H1 (cell line): ENCODE measurements around the gene GRIK1. TPM values are rescaled to one million over a fixed set of nuclear protein-coding genes. Genes with fewer than 3 reads are reported as not detected.

Experiments used
- CTCF ChIA-PET: fragments of 300-600 bp; sonication (Branson Sonifier 250); formaldehyde crosslinking; loops from one replicate; lab custom pipeline; 2021; ENCODE audit not compliant: partially characterized antibody; lab: Charles Lee
- POLR2A ChIA-PET: fragments of 300-600 bp; sonication (Branson Sonifier 250); formaldehyde crosslinking; loops from one replicate; lab custom pipeline; 2021; ENCODE audit warnings: inconsistent platforms; ENCODE audit not compliant: partially characterized antibody; lab: Charles Lee
- DNase-seq, 2 experiments: peaks; one replicate each; pipeline versions ENCODE4 v3.0.0 to v3.0.0-alpha.2; 2010 to 2022; ENCODE audit warnings: low spot score in 2 of 2, low read depth in 1 of 2, mixed read lengths in 1 of 2
- FAIRE-seq: peaks from 2 replicates; lab custom pipeline; 2011; peaks lifted over from hg19 to GRCh38; lab: Jason Lieb, UNC
- H2AFZ ChIP-seq: 2 replicates; pipeline ENCODE4 v1.8.1; 2012; ENCODE audit warnings: low read length, inconsistent platforms
- H2AK5ac ChIP-seq: 2 replicates; pipeline ENCODE4 v1.6.1; 2013; ENCODE audit warnings: low read depth, low read length
- H2BK120ac ChIP-seq: replicated peaks from 2 replicates; pipeline ENCODE3; 2013; ENCODE audit warnings: low read depth, low read length, inconsistent platforms
- H2BK12ac ChIP-seq: 2 replicates; pipeline ENCODE4 v1.6.1; 2013; ENCODE audit warnings: low read depth, low read length
- H2BK15ac ChIP-seq: 2 replicates; pipeline ENCODE4 v1.6.1; 2013; ENCODE audit warnings: low read length
- H2BK20ac ChIP-seq: 2 replicates; pipeline ENCODE4 v1.6.1; 2013; ENCODE audit warnings: low read length
- H2BK5ac ChIP-seq: 2 replicates; pipeline ENCODE4 v1.6.1; 2013; ENCODE audit warnings: low read depth, low read length
- H3K14ac ChIP-seq: 2 replicates; pipeline ENCODE4 v1.6.1; 2013; ENCODE audit warnings: inconsistent platforms; ENCODE audit not compliant: insufficient read length
- H3K18ac ChIP-seq: 2 replicates; pipeline ENCODE4 v1.6.1; 2013; ENCODE audit warnings: low read length; ENCODE audit errors: extremely low read depth
- H3K23ac ChIP-seq: 2 replicates; pipeline ENCODE4 v1.6.1; 2013; ENCODE audit warnings: inconsistent platforms; ENCODE audit not compliant: insufficient read length
- H3K23me2 ChIP-seq: 2 replicates; pipeline ENCODE4 v1.6.1; 2013; ENCODE audit warnings: low read depth, low read length
- H3K27ac ChIP-seq: 2 replicates; pipeline ENCODE4 v1.6.1; 2011; ENCODE audit warnings: low read depth, low read length, inconsistent platforms
- H3K27me3 ChIP-seq, 4 experiments: replicated peaks in 1 of 4; 1 replicate in 1 of 4; 2 replicates in 3 of 4; pipeline versions ENCODE4 v1.6.1 to v1.8.1; 2011 to 2013; ENCODE audit warnings: low read length in 3 of 4, mild to moderate bottlenecking in 3 of 4, inconsistent platforms in 2 of 4, mixed read lengths in 2 of 4, moderate library complexity in 1 of 4; ENCODE audit not compliant: control insufficient read depth in 3 of 4, insufficient read depth in 3 of 4; ENCODE audit errors: extremely low read depth in 1 of 4
- H3K36me3 ChIP-seq, 4 experiments: 2 replicates each; pipeline versions ENCODE4 v1.6.1 to v1.8.1; 2011 to 2013; ENCODE audit warnings: mild to moderate bottlenecking in 4 of 4, low read length in 3 of 4, moderate library complexity in 2 of 4, control low read depth in 1 of 4, inconsistent platforms in 1 of 4; ENCODE audit not compliant: insufficient read depth in 4 of 4, control insufficient read depth in 2 of 4
- H3K4ac ChIP-seq: replicated peaks from 2 replicates; pipeline ENCODE3; 2013; ENCODE audit warnings: low read length, low read depth, mixed read lengths, inconsistent platforms; ENCODE audit not compliant: insufficient read length
- H3K4me1 ChIP-seq, 4 experiments: replicated peaks in 1 of 4; 1 replicate in 1 of 4; 2 replicates in 3 of 4; pipeline versions ENCODE4 v1.6.1 to v1.8.1; 2011 to 2013; ENCODE audit warnings: low read length in 3 of 4, inconsistent platforms in 2 of 4, mixed read lengths in 1 of 4; ENCODE audit not compliant: insufficient read depth in 4 of 4, control insufficient read depth in 3 of 4
- H3K4me2 ChIP-seq, 2 experiments: 2 replicates each; pipeline versions ENCODE4 v1.6.1 to v1.8.1; 2011 to 2013; ENCODE audit warnings: low read depth in 2 of 2, low read length in 2 of 2, control low read depth in 1 of 2, inconsistent platforms in 1 of 2, mild to moderate bottlenecking in 1 of 2; ENCODE audit not compliant: insufficient read depth in 1 of 2
- H3K4me3 ChIP-seq, 4 experiments: fragments of 200-600, 300-600 bp in 1 of 4; sonication (generic), shearing (Covaris generic), sonication (Bioruptor Twin) in 1 of 4; 2 replicates each; pipeline versions ENCODE4 v1.5.1 to v1.8.1; 2011 to 2016; ENCODE audit warnings: low read length in 4 of 4, low read depth in 3 of 4, control low read depth in 2 of 4, inconsistent platforms in 2 of 4, mild to moderate bottlenecking in 2 of 4, mixed read lengths in 1 of 4, moderate library complexity in 1 of 4; ENCODE audit not compliant: insufficient read depth in 2 of 4; ENCODE audit errors: extremely low read depth in 1 of 4
- H3K56ac ChIP-seq: replicated peaks from 2 replicates; pipeline ENCODE3; 2013; ENCODE audit warnings: low read depth, mild to moderate bottlenecking, mixed read lengths, low read length, inconsistent platforms; ENCODE audit not compliant: insufficient read length
- H3K79me1 ChIP-seq: 2 replicates; pipeline ENCODE4 v1.6.1; 2013; ENCODE audit warnings: low read depth, low read length, control low read depth
- H3K79me2 ChIP-seq, 2 experiments: 2 replicates each; pipeline versions ENCODE4 v1.6.1 to v1.8.1; 2012 to 2013; ENCODE audit warnings: low read length in 2 of 2, mild to moderate bottlenecking in 2 of 2, inconsistent platforms in 1 of 2; ENCODE audit not compliant: insufficient read depth in 2 of 2, control insufficient read depth in 1 of 2
- H3K9ac ChIP-seq, 4 experiments: replicated peaks in 1 of 4; 1 replicate in 1 of 4; 2 replicates in 3 of 4; pipeline versions ENCODE4 v1.6.1 to v1.8.1; 2011 to 2013; ENCODE audit warnings: low read depth in 3 of 4, low read length in 3 of 4, control low read depth in 2 of 4, mild to moderate bottlenecking in 2 of 4, moderate library complexity in 2 of 4, inconsistent platforms in 1 of 4; ENCODE audit errors: extremely low read depth in 1 of 4
- H3K9me3 ChIP-seq, 2 experiments: 2 replicates each; pipeline versions ENCODE4 v1.6.1 to v1.8.1; 2012 to 2013; ENCODE audit warnings: mild to moderate bottlenecking in 2 of 2, moderate library complexity in 2 of 2, control low read depth in 1 of 2, inconsistent platforms in 1 of 2, low read depth in 1 of 2, low read length in 1 of 2, mixed read lengths in 1 of 2; ENCODE audit not compliant: insufficient read depth in 2 of 2
- H4K20me1 ChIP-seq, 2 experiments: replicated peaks in 1 of 2; 2 replicates each; pipeline versions ENCODE3 to v1.8.1; 2011 to 2013; ENCODE audit warnings: inconsistent platforms in 2 of 2, low read length in 2 of 2, mild to moderate bottlenecking in 1 of 2; ENCODE audit not compliant: insufficient read depth in 2 of 2, control insufficient read depth in 1 of 2
- H4K5ac ChIP-seq: 2 replicates; pipeline ENCODE4 v1.6.1; 2013; ENCODE audit warnings: low read length, low read depth, mixed read lengths, inconsistent platforms; ENCODE audit not compliant: insufficient read length
- H4K8ac ChIP-seq: 2 replicates; pipeline ENCODE4 v1.8.0; 2013; ENCODE audit warnings: mild to moderate bottlenecking, moderate library complexity, low read length, inconsistent platforms; ENCODE audit not compliant: insufficient read depth; ENCODE audit errors: extremely low read depth
- H4K91ac ChIP-seq: replicated peaks from 2 replicates; pipeline ENCODE3; 2013; ENCODE audit warnings: low read length, mixed read lengths, inconsistent platforms; ENCODE audit not compliant: insufficient read length
- BCL11A ChIP-seq, 2 experiments: IDR thresholded peaks; one replicate each; pipeline ENCODE4 v1.6.1; 2011; ENCODE audit warnings: low read depth in 2 of 2, low read length in 2 of 2, mild to moderate bottlenecking in 2 of 2
- BRCA1 ChIP-seq: IDR thresholded peaks from 2 replicates; pipeline ENCODE4 v1.6.1; 2012; ENCODE audit warnings: low read depth, low read length, improper control_type of control experiment
- POLR2AphosphoS5 ChIP-seq: IDR thresholded peaks from 2 replicates; pipeline ENCODE4 v1.6.1; 2011; ENCODE audit warnings: low read depth, low read length
- POU5F1 ChIP-seq: IDR thresholded peaks from 2 replicates; pipeline ENCODE4 v1.6.1; 2011; ENCODE audit warnings: low read depth, mild to moderate bottlenecking, low read length, moderate library complexity
- RAD21 ChIP-seq, 2 experiments: IDR thresholded peaks in 1 of 2; conservative IDR thresholded peaks in 1 of 2; 2 replicates each; pipeline ENCODE4 v1.6.1; 2011; ENCODE audit warnings: low read depth in 2 of 2, low read length in 2 of 2, improper control_type of control experiment in 1 of 2, inconsistent platforms in 1 of 2, mild to moderate bottlenecking in 1 of 2, moderate library complexity in 1 of 2
- RFX5 ChIP-seq: IDR thresholded peaks from 2 replicates; pipeline ENCODE4 v1.6.1; 2011; ENCODE audit warnings: low read depth, low read length, improper control_type of control experiment, borderline replicate concordance
- RNF2 ChIP-seq: fragments of 200-900, 300-1000 bp; sonication (generic); IDR thresholded peaks from 2 replicates; pipeline ENCODE4 v1.7.1; 2016; ENCODE audit warnings: borderline replicate concordance, low read depth, mild to moderate bottlenecking, antibody characterized with exemption, low read length; ENCODE audit not compliant: poor library complexity, severe bottlenecking; ENCODE audit errors: missing control alignments
- SAP30 ChIP-seq: fragments of 300-600 bp; sonication (generic); IDR thresholded peaks from 2 replicates; pipeline ENCODE4 v1.7.1; 2012; ENCODE audit warnings: low read length, moderate library complexity, mild to moderate bottlenecking, inconsistent platforms; ENCODE audit not compliant: insufficient read depth, insufficient replicate concordance
- SIN3A ChIP-seq, 2 experiments: IDR thresholded peaks in 1 of 2; conservative IDR thresholded peaks in 1 of 2; 2 replicates each; pipeline ENCODE4 v1.6.1; 2011 to 2012; ENCODE audit warnings: low read length in 2 of 2, improper control_type of control experiment in 1 of 2, low read depth in 1 of 2, mild to moderate bottlenecking in 1 of 2
- SP1 ChIP-seq: IDR thresholded peaks from 2 replicates; pipeline ENCODE4 v1.6.1; 2011; ENCODE audit warnings: low read depth, low read length
- SP2 ChIP-seq: IDR thresholded peaks from 2 replicates; pipeline ENCODE4 v1.6.1; 2012; ENCODE audit warnings: mild to moderate bottlenecking, low read length, inconsistent platforms
- SUZ12 ChIP-seq: fragments of 200-600 bp; sonication (generic); IDR thresholded peaks from 2 replicates; pipeline ENCODE4 v1.6.1; 2012; ENCODE audit warnings: mild to moderate bottlenecking, inconsistent platforms, low read length, moderate library complexity, mixed read lengths
- TEAD4 ChIP-seq: IDR thresholded peaks from 2 replicates; pipeline ENCODE4 v1.6.1; 2012; ENCODE audit warnings: low read depth, low read length, inconsistent platforms, mixed read lengths
- ZNF274 ChIP-seq: IDR thresholded peaks from 2 replicates; pipeline ENCODE4 v1.7.0; 2012; ENCODE audit warnings: low read length, borderline replicate concordance; ENCODE audit errors: extremely low read depth
- WGBS, 2 experiments: shearing (Covaris generic) in 1 of 2; methylation state at CpG; one replicate each; pipeline versions ENCODE4 v1.1.6 to v1.1.7; 2013 to 2015; ENCODE audit warnings: low lambda C conversion rate in 2 of 2, mixed read lengths in 2 of 2, inconsistent platforms in 1 of 2, low coverage in 1 of 2, missing lambda C conversion rate in 1 of 2; ENCODE audit not compliant: insufficient replicate concordance in 2 of 2, insufficient coverage in 1 of 2, insufficient read length in 1 of 2; ENCODE audit errors: extremely low coverage in 1 of 2, missing lambda C conversion rate in 1 of 2; 5-methylcytosine and 5-hydroxymethylcytosine counted together
- polyA plus RNA-seq, 7 experiments: library from polyadenylated mRNA; depleted of rRNA in 3 of 7; stranded (reverse) in 5 of 7; unstranded in 2 of 7; fragments of >200 nt in 5 of 7; fragments of 200-250 nt in 2 of 7; gene quantifications; 1 replicate in 5 of 7; 2 replicates in 1 of 7; 4 replicates in 1 of 7; pipeline versions ENCODE4 v1.2.1 to v1.2.3, GENCODE V29; 2011 to 2013; ENCODE audit warnings: missing spikeins in 2 of 7, mixed read lengths in 2 of 7
- total RNA-seq: library from RNA; stranded (reverse); fragmentation: NEBNext Ultra II Directional; extraction: Animal tissue kit (Norgen Biotek cat#: 25700); gene quantifications from 2 replicates; pipeline ENCODE4 v1.2.1, GENCODE V29; 2021

The GRIK1 gene
- total and polyA plus RNA-seq, 2 of the 8 experiments (the other 6 are each of a cell fraction or from before 2014, with no cell fraction given), result 0.11 to 0.32 TPM

DNA sequence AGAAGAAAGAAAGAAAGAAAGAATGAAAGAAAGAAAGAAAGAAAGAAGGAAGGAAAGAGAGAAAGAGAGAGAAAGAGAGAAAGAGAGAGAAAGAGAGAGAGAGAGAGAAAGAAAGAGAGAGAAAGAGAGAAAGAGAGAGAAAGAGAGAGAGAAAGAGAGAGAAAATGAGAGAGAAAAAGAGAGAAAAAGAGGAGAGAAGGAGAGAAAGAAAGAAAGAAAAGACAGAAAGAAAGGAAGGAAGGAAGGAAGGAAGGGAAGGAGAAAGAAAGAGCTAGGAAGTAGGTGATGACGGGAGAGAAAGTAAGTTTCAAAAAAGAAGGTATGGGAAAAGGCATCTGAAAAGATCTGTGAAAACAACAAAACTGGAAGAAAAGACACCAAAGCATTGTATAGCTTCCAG lies 72.0 kb downstream of the GRIK1 start:
- H3K79me2 ChIP-seq, result no peaks in the 10 kb centered on the region
- ChIA-PET POLR2A (no interaction called here), CTCF (interaction anchor here (1.2 kb wide), 1 partner anchor 16 kb away, joined by 3 read pairs; no protein-coding TSS in a partner anchor)
- H3K56ac ChIP-seq, result no peak overlapping the region
- H4K5ac ChIP-seq, result no peak overlapping the region
- H3K4me3 ChIP-seq, result no peak overlapping the region
- H2AFZ ChIP-seq, result no peak overlapping the region
- H3K23ac ChIP-seq, result no peak overlapping the region
- H3K4me2 ChIP-seq, result no peak overlapping the region
- H4K8ac ChIP-seq, result no peak overlapping the region
- no peaks in the 10 kb centered on the region for H3K27me3 ChIP-seq
- H2BK15ac ChIP-seq, result no peak overlapping the region
- H4K20me1 ChIP-seq, result no peaks in the 10 kb centered on the region
- no peak overlapping the region for H3K9ac ChIP-seq
- no peaks in the 10 kb centered on the region for H3K36me3 ChIP-seq
- FAIRE-seq (no peak), DNase-seq (no peak)
- H4K91ac ChIP-seq, result no peak overlapping the region
- H3K4me1 ChIP-seq, result peaks cover 0 to 4% (median 1%) of the 10 kb centered on the region in 4 experiments; a peak in 3 of 7 replicates
- H3K27ac ChIP-seq, result no peak overlapping the region
- no peaks in the 10 kb centered on the region for H3K9me3 ChIP-seq
- no peak overlapping the region for H2BK5ac ChIP-seq
- H3K18ac ChIP-seq, result no peak overlapping the region
- no peaks in the 10 kb centered on the region for H3K79me1 ChIP-seq
- 73% methylated on average over 1 of the region's 1 CpG; no CpG with 5 or more reads in 1 of the 2 experiments for WGBS, 2 experiments
- no peak overlapping the region for H3K4ac ChIP-seq
- H2BK20ac ChIP-seq, result no peak overlapping the region
- no peak overlapping the region for H3K14ac ChIP-seq
- H2BK12ac ChIP-seq, result no peak overlapping the region
- no peaks in the 10 kb centered on the region; the same call in 1 of the 2 replicates for H3K23me2 ChIP-seq
- H2BK120ac ChIP-seq, result no peak overlapping the region
- no peak overlapping the region for H2AK5ac ChIP-seq
- TF ChIP-seq POU5F1 (no peak), RNF2 (no peak), SP1 (no peak), POLR2AphosphoS5 (no peak), RFX5 (no peak), SUZ12 (no peak), BRCA1 (no peak), RAD21 (IDR thresholded peaks at IDR 0.05 in 1 of 2, conservative IDR thresholded peaks at IDR 0.05 in 1 of 2; ENCODE audit: low read depth in 2 of 2, low read length in 2 of 2) (no peak), TEAD4 (no peak), SIN3A (conservative IDR thresholded peaks at IDR 0.05 in 1 of 2, IDR thresholded peaks at IDR 0.05 in 1 of 2; ENCODE audit: low read depth in 1 of 2, low read length in 2 of 2) (no peak), BCL11A (IDR thresholded peaks at IDR 0.05; ENCODE audit: low read depth in 2 of 2, low read length in 2 of 2) (no peak), SP2 (no peak), ZNF274 (no peak), SAP30 (no peak)
